Psoas muscle (tissue), 8 donors: Measurements from ENCODE around the gene FAF1. TPM values are rescaled to one million over a fixed set of nuclear protein-coding genes. Genes with fewer than 3 reads are reported as not detected.
"Not testable (repeated sequence)": the region's sequence is repeated elsewhere in the genome, so short reads cannot be mapped to it uniquely, and the experiment has no call there.

Experiments
- ATAC-seq, 4 donors: fragments of 200-7000 bp; cut with Tn5 transposase; one replicate each; pipeline ENCODE4 v1.9.1; 2020; ENCODE audit warnings: moderate library complexity in 3 of 4, mild to moderate bottlenecking in 2 of 4
- DNase-seq, 2 donors: peaks; one replicate each; pipeline ENCODE4 v3.0.0-alpha.2; 2020
- H3K27ac ChIP-seq: fragments of 200-600 bp; one replicate; pipeline ENCODE4 v1.8.0; 2022
- H3K27me3 ChIP-seq, 3 donors: fragments of 200-600 bp in 1 of 3; one replicate each; pipeline versions ENCODE4 v1.6.1 to v1.8.0; 2013 to 2022; ENCODE audit warnings: low read length in 2 of 3, mild to moderate bottlenecking in 2 of 3, moderate library complexity in 1 of 3; ENCODE audit not compliant: insufficient read depth in 3 of 3
- H3K36me3 ChIP-seq, 2 donors: fragments of 200-600 bp in 1 of 2; one replicate each; pipeline versions ENCODE4 v1.6.1 to v1.8.0; 2013 to 2022; ENCODE audit warnings: low read depth in 1 of 2, mild to moderate bottlenecking in 1 of 2, moderate library complexity in 1 of 2; ENCODE audit not compliant: insufficient read depth in 1 of 2
- H3K4me1 ChIP-seq: fragments of 200-600 bp; one replicate; pipeline ENCODE4 v1.8.0; 2022
- H3K4me3 ChIP-seq: fragments of 200-600 bp; one replicate; pipeline ENCODE4 v1.8.0; 2022; ENCODE audit warnings: mild to moderate bottlenecking
- H3K9me3 ChIP-seq: fragments of 200-600 bp; one replicate; pipeline ENCODE4 v1.8.0; 2022
- CTCF ChIP-seq: fragments of 200-600 bp; IDR thresholded peaks from one replicate; pipeline ENCODE4 v1.8.0; 2022; ENCODE audit warnings: antibody characterized with exemption
- WGBS, 3 donors: extraction: QIAGEN DNeasy Blood & Tissue Kit; methylation state at CpG; one replicate each; pipeline versions ENCODE4 v1.1.6 to v1.1.7; 2013; 5-methylcytosine and 5-hydroxymethylcytosine counted together
- intact Hi-C, 2 donors: fragments of 100-400 bp; cut with DNase I; formaldehyde crosslinking; loops; one replicate each; pipeline versions ENCODE4 v1.11.0 to v1.14.2; 2022
- polyA plus RNA-seq, 3 donors: library from polyadenylated mRNA; stranded (reverse); fragments of 200-250 nt; gene quantifications; one replicate each; pipeline ENCODE4 v1.2.3, GENCODE V29; 2013
- total RNA-seq, 4 donors: library from RNA; stranded (reverse); fragmentation: NEBNext Ultra II Directional in 2 of 4; extraction: Animal tissue kit (Norgen Biotek cat#: 25700) in 2 of 4; gene quantifications; one replicate each; pipeline versions ENCODE4 v1.2.1 to v1.2.4, GENCODE V29; 2021 to 2023
- donor health status: healthy with polysubstance abuse.
- donor health status: DM: no; HTN: no; CAD: no; lungs with moderate emphysema.
- donor health status: Bipolar disorder and iron deficiency.
- donor health status: healthy.
- donor health status: DM: yes; HTN: yes; CAD: no.
- donor health status: DM: no; HTN: no; CAD: no.
- donor health status: DM: no; HTN: no; CAD: no.
- donor health status: DM: yes; HTN: yes; CAD: no.

FAF1 gene
- total and polyA plus RNA-seq, 7 donors: 67.8 to 128 (median 108) TPM

GRCh38 chr1:51000160-51000559 is 40.1 kb upstream of the FAF1 start:
- no peak overlapping the region for H3K4me3 ChIP-seq
- DNase-seq (no peak), ATAC-seq (no peak)
- no peaks in the 10 kb centered on the region for H3K36me3 ChIP-seq
- no peaks in the 10 kb centered on the region for H3K4me1 ChIP-seq
- no peaks in the 10 kb centered on the region for H3K9me3 ChIP-seq
- 90 to 97% (median 95%) methylated on average over 1 of the region's 1 CpG for WGBS, 3 donors
- intact Hi-C loops: no loop called here
- H3K27me3 ChIP-seq: no peaks in the 10 kb centered on the region
- no peak for TF ChIP-seq CTCF
- no peak overlapping the region for H3K27ac ChIP-seq

- DNase-seq, H3K4me3 ChIP-seq, H3K36me3 ChIP-seq, H3K27me3 ChIP-seq, H3K9me3 ChIP-seq, H3K4me1 ChIP-seq, intact Hi-C loops, ATAC-seq, H3K27ac ChIP-seq: not testable (repeated sequence)
- 66 to 87% (median 70%) methylated on average over 1 of the region's 1 CpG for WGBS, 3 donors
These were observed 39.3 kb upstream of the FAF1 start for GRCh38 chr1:50999375-50999774.

- no peaks in the 10 kb centered on the region for H3K36me3 ChIP-seq
- H3K9me3 ChIP-seq: no peaks in the 10 kb centered on the region
- H3K4me1 ChIP-seq: no peaks in the 10 kb centered on the region
- ATAC-seq: no peak
- 87 to 91% (median 89%) methylated on average over 3 of the region's 3 CpGs for WGBS, 3 donors
- DNase-seq: no peak
- H3K27me3 ChIP-seq: no peaks in the 10 kb centered on the region
- no peak for TF ChIP-seq CTCF
- intact Hi-C loops: no loop called here
- H3K4me3 ChIP-seq: no peak overlapping the region
- no peak overlapping the region for H3K27ac ChIP-seq
These were observed 36.0 kb upstream of the FAF1 start for GRCh38 chr1:50996083-50996482.

- no peak overlapping the region for H3K4me3 ChIP-seq
- WGBS, 3 donors: 73 to 77% (median 77%) methylated on average over 1 of the region's 1 CpG
- no peak for ATAC-seq
- no peaks in the 10 kb centered on the region for H3K9me3 ChIP-seq
- no peak for DNase-seq
- no peak for TF ChIP-seq CTCF
- intact Hi-C loops: no loop called here
- H3K36me3 ChIP-seq: no peaks in the 10 kb centered on the region
- no peaks in the 10 kb centered on the region for H3K4me1 ChIP-seq
- no peaks in the 10 kb centered on the region for H3K27me3 ChIP-seq
- no peak overlapping the region for H3K27ac ChIP-seq
These were observed 35.6 kb upstream of the FAF1 start for GRCh38 chr1:50995651-50996050.

GRCh38 chr1:50994997-50995396 is 34.9 kb upstream of the FAF1 start:
- no peak overlapping the region for H3K27ac ChIP-seq
- ATAC-seq (no peak), DNase-seq (no peak)
- H3K4me3 ChIP-seq: no peak overlapping the region
- no peak for TF ChIP-seq CTCF
- intact Hi-C loops: no loop called here
- no peaks in the 10 kb centered on the region for H3K36me3 ChIP-seq
- no peaks in the 10 kb centered on the region for H3K9me3 ChIP-seq
- H3K27me3 ChIP-seq: no peaks in the 10 kb centered on the region
- no peaks in the 10 kb centered on the region for H3K4me1 ChIP-seq
- 83 to 86% (median 86%) methylated on average over 4 of the region's 4 CpGs for WGBS, 3 donors
